Neural crest cell (in vitro differentiated cells): Measurements from ENCODE around the gene ZNF628. TPM values are rescaled to one million over a fixed set of nuclear protein-coding genes. Genes with fewer than 3 reads are reported as not detected.

Experiments used
- DNase-seq: peaks from one replicate; pipeline ENCODE4 v3.0.0; 2021; ENCODE audit warnings: low read depth, mixed read lengths, low spot score
- H3K27ac Mint-ChIP-seq: one replicate; pipeline ENCODE4 v1.8.0; 2021; ENCODE audit warnings: mild to moderate bottlenecking, mixed read lengths; ENCODE audit not compliant: unreplicated experiment
- H3K27me3 Mint-ChIP-seq: 2 replicates; pipeline ENCODE4 v1.8.0; 2021; ENCODE audit warnings: low read depth, mild to moderate bottlenecking, mixed read lengths
- H3K36me3 Mint-ChIP-seq: 2 replicates; pipeline ENCODE4 v1.8.0; 2021; ENCODE audit warnings: low read depth, mild to moderate bottlenecking, mixed read lengths
- H3K4me1 Mint-ChIP-seq: 2 replicates; pipeline ENCODE4 v1.8.0; 2021; ENCODE audit warnings: mixed read lengths
- H3K4me3 Mint-ChIP-seq: one replicate; pipeline ENCODE4 v1.8.0; 2021; ENCODE audit warnings: mild to moderate bottlenecking, mixed read lengths
- H3K9me3 Mint-ChIP-seq: 2 replicates; pipeline ENCODE4 v1.8.0; 2021; ENCODE audit warnings: mixed read lengths
- total RNA-seq: library from RNA; stranded (reverse); gene quantifications from 2 replicates; pipeline ENCODE4 v1.2.1, GENCODE V29; 2021
- TF ChIP-seq, protein P1 (sequence below): fragments of 200-600 bp; sonication (generic); conservative IDR thresholded peaks from 2 replicates; pipeline ENCODE4 v1.5.0; 2021; ENCODE audit warnings: antibody characterized with exemption, mild to moderate bottlenecking

Gene ZNF628
- total RNA-seq, 1 donor from 2014 or later: 15.0 TPM

DNA sequence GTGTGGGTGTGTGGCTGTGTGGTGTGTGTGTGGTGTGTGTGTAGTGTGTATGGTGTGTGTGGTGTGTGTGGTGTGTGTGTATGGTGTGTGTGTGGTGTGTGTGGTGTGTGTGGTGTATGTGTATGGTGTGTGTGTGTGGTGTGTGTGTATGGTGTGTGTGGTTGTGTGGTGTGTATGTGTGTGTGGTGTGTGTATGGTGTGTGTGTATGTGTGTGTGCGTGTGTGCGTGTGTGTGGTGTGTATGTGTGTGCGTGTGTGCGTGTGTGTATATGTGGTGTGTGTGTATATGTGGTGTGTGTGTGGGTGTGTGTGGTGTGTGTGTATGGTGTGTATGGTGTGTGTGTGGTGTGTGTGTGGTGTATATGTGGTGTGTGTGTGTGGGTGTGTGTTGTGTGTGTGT lies 41.4 kb upstream of the ZNF628 start:
- Mint-ChIP-seq H3K4me3 (no peak overlapping the region), H3K4me1 (peaks cover 5% of the 10 kb centered on the region), H3K36me3 (no peaks in the 10 kb centered on the region), H3K9me3 (peaks cover 6% of the 10 kb centered on the region), H3K27me3 (peaks cover 36% of the 10 kb centered on the region), H3K27ac (no peak overlapping the region)
- TF ChIP-seq, protein P1, sequence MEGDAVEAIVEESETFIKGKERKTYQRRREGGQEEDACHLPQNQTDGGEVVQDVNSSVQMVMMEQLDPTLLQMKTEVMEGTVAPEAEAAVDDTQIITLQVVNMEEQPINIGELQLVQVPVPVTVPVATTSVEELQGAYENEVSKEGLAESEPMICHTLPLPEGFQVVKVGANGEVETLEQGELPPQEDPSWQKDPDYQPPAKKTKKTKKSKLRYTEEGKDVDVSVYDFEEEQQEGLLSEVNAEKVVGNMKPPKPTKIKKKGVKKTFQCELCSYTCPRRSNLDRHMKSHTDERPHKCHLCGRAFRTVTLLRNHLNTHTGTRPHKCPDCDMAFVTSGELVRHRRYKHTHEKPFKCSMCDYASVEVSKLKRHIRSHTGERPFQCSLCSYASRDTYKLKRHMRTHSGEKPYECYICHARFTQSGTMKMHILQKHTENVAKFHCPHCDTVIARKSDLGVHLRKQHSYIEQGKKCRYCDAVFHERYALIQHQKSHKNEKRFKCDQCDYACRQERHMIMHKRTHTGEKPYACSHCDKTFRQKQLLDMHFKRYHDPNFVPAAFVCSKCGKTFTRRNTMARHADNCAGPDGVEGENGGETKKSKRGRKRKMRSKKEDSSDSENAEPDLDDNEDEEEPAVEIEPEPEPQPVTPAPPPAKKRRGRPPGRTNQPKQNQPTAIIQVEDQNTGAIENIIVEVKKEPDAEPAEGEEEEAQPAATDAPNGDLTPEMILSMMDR: no peak
- no peak for DNase-seq

DNA sequence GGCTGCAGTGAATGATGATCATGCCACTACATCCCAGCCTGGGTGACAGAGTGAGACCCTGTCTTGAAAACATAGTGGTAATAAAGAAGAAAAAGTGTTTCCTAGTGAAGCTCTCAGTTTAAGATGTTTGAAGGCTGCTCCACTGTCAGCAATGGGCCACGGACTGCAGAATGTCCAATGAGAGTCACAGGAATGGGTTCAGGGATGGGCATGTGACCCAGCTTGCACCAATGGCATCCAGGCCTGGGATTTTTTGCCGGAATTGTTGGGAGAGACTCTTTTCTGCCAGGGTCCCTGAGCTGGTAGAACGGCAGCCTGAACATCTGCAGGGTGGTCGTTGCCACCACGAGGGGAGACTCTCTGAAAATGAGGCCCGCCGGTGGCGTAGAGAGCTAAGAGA lies 39.6 kb upstream of the ZNF628 start:
- no peak overlapping the region for H3K27ac Mint-ChIP-seq
- H3K4me3 Mint-ChIP-seq: no peak overlapping the region
- peaks cover 4% of the 10 kb centered on the region for H3K36me3 Mint-ChIP-seq
- TF ChIP-seq, protein P1: no peak
- H3K9me3 Mint-ChIP-seq: no peaks in the 10 kb centered on the region
- DNase-seq: no peak
- H3K4me1 Mint-ChIP-seq: peaks cover 15% of the 10 kb centered on the region
- peaks cover 53% of the 10 kb centered on the region for H3K27me3 Mint-ChIP-seq

DNA sequence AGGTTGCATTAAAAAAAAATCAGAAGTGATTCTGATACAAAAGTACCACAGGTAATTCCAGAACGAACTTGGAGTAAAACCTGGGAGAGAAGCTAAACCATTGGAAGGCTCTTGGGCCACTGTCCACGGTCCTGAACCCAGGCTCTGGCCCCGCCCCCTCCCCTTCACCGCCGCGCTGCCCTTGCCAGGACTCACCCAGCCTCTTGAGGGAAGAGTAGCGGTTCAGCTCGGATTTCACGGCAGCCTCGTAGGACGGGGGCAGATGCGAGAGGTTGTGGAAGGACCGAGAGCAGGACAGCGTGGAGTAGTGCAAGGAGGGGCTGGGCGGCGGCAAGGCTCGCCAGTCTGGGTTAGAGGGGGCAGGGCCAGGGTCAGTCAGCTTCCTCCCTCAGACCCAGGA lies 39.0 kb upstream of the ZNF628 start:
- peaks cover 57% of the 10 kb centered on the region for H3K27me3 Mint-ChIP-seq
- no peak overlapping the region for H3K4me3 Mint-ChIP-seq
- no peaks in the 10 kb centered on the region for H3K9me3 Mint-ChIP-seq
- H3K27ac Mint-ChIP-seq: no peak overlapping the region
- H3K4me1 Mint-ChIP-seq: peaks cover 15% of the 10 kb centered on the region
- H3K36me3 Mint-ChIP-seq: peaks cover 4% of the 10 kb centered on the region
- TF ChIP-seq, protein P1: no peak
- DNase-seq: peak; percentile 65

DNA sequence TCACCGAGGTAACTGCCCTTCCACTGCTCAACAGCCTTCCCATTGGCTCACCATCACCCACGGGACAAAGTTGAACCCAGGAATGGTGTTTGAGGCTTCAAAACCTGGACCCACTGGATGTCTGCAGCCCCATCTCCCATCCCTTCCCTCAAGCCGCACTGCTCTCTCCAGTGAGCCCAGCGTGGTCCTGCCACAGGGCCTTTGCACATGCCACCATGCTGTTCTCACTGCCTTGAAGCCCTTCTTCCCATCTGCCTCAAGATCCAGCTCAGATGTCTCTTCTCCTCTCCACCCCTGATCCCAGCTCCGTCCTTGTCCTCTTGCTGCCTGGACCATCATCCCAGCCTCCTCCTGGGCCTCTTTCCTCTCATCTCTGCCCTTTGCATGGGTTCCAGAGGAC lies 37.4 kb upstream of the ZNF628 start:
- H3K9me3 Mint-ChIP-seq: no peaks in the 10 kb centered on the region
- no peak overlapping the region for H3K27ac Mint-ChIP-seq
- H3K4me1 Mint-ChIP-seq: peaks cover 15% of the 10 kb centered on the region
- peaks cover 73% of the 10 kb centered on the region for H3K27me3 Mint-ChIP-seq
- peaks cover 4% of the 10 kb centered on the region for H3K36me3 Mint-ChIP-seq
- TF ChIP-seq, protein P1: no peak
- no peak overlapping the region for H3K4me3 Mint-ChIP-seq
- DNase-seq: no peak

DNA sequence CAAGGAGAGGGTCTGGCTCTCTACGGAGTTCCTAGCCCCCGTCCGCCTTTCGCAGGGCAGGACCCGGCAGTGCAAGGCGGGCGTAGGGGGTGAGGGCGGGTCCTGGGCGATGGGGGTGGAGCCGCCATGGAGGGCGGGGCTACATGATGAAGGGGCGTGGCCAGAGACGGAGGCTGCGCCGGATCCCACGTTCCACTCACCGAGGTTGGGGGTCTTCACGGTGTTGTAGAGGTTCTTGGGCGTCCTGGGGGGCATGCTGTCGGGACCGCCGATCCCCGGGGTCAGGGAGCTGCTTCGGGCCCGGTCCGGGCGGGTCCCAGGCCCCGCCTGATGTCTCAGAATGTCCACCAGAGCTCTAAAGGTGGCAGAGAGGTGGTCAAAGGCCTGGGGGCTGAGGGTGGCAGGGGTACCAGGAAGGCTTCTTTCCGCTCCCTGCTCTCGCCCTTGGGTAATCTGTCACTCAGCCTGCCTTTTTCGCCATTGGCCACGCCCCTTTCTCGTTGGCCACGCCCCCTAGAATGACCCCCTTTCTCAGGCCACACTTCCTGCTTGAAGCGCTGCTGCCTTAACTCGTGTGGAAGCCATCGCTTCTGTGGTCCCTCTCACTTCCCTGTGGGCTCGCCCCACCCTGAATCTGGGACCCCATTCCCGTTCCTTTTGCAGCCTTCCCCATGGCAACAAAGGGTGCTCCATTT lies 35.9 kb upstream of the ZNF628 start:
- H3K4me1 Mint-ChIP-seq: peaks cover 15% of the 10 kb centered on the region
- H3K4me3 Mint-ChIP-seq: no peak overlapping the region
- peaks cover 88% of the 10 kb centered on the region for H3K27me3 Mint-ChIP-seq
- peak; percentile 58 for DNase-seq
- H3K27ac Mint-ChIP-seq: no peak overlapping the region
- TF ChIP-seq, protein P1: no peak
- peaks cover 4% of the 10 kb centered on the region for H3K36me3 Mint-ChIP-seq
- H3K9me3 Mint-ChIP-seq: no peaks in the 10 kb centered on the region
